Activated naive CD8-positive, alpha-beta T cell treated with anti-CD3 and anti-CD28 coated beads for 36 hours (primary cell): Measurements from ENCODE around the gene PSPC1. TPM values are rescaled to one million over a fixed set of nuclear protein-coding genes. Genes with fewer than 3 reads are reported as not detected.
"Not testable (repeated sequence)": the region's sequence is repeated elsewhere in the genome, so short reads cannot be mapped to it uniquely, and the experiment has no call there.

Source experiments
- DNase-seq: peaks from one replicate; pipeline ENCODE4 v3.0.0; 2021
- H3K27ac Mint-ChIP-seq: one replicate; pipeline ENCODE4 v1.8.0; 2022; ENCODE audit warnings: mild to moderate bottlenecking, moderate library complexity, mixed read lengths
- H3K27me3 Mint-ChIP-seq: one replicate; pipeline ENCODE4 v1.8.0; 2022; ENCODE audit warnings: mild to moderate bottlenecking, mixed read lengths
- H3K36me3 Mint-ChIP-seq: one replicate; pipeline ENCODE4 v1.8.0; 2021; ENCODE audit warnings: mild to moderate bottlenecking, mixed read lengths
- H3K4me1 Mint-ChIP-seq: one replicate; pipeline ENCODE4 v1.8.0; 2021; ENCODE audit warnings: mixed read lengths
- H3K4me3 Mint-ChIP-seq: one replicate; pipeline ENCODE4 v1.8.0; 2022; ENCODE audit warnings: mild to moderate bottlenecking, moderate library complexity, mixed read lengths
- H3K9me3 Mint-ChIP-seq: one replicate; pipeline ENCODE4 v1.8.0; 2022; ENCODE audit warnings: mixed read lengths
- total RNA-seq, 2 experiments: library from RNA; stranded (reverse); gene quantifications; one replicate each; pipeline ENCODE4 v1.2.3, GENCODE V29; 2021

PSPC1 gene
- 10 to 100 TPM; 88.7 to 92.4 TPM for total RNA-seq

- peak; percentile 95 for DNase-seq
- H3K27ac Mint-ChIP-seq, result peak within 1 kb of the TSS; percentile 98
- peaks cover 16% of the 10 kb centered on the region for H3K36me3 Mint-ChIP-seq
- H3K9me3 Mint-ChIP-seq, H3K27me3 Mint-ChIP-seq, H3K4me1 Mint-ChIP-seq: not testable (repeated sequence)
- H3K4me3 Mint-ChIP-seq, result peak within 1 kb of the TSS; percentile 95
Measured at GRCh38 chr13:19782727-19783682, at the start of gene PSPC1. TSS of gene PSPC1 (minus strand) at chr13:19782945. CDS start at chr13:19782757, 188 bp downstream.

- peaks cover 32% of the 10 kb centered on the region for H3K36me3 Mint-ChIP-seq
- no peak overlapping the region for H3K27ac Mint-ChIP-seq
- no peaks in the 10 kb centered on the region for H3K27me3 Mint-ChIP-seq
- no peaks in the 10 kb centered on the region for H3K4me1 Mint-ChIP-seq
- no peaks in the 10 kb centered on the region for H3K9me3 Mint-ChIP-seq
- H3K4me3 Mint-ChIP-seq, result no peak overlapping the region
- no peak for DNase-seq
Measured at GRCh38 chr13:19822673-19823072, 39.9 kb upstream of the PSPC1 start.

- Mint-ChIP-seq H3K36me3 (peaks cover 16% of the 10 kb centered on the region), H3K9me3 (no peaks in the 10 kb centered on the region), H3K4me3 (no peak overlapping the region), H3K4me1 (no peaks in the 10 kb centered on the region), H3K27me3 (no peaks in the 10 kb centered on the region), H3K27ac (no peak overlapping the region)
- DNase-seq, result peak; percentile 45
Measured at GRCh38 chr13:19818223-19818842, 35.6 kb upstream of the PSPC1 start.

- H3K9me3 Mint-ChIP-seq, result no peaks in the 10 kb centered on the region
Measured at GRCh38 chr13:19817510-19818158, 34.9 kb upstream of the PSPC1 start.

GRCh38 chr13:19817106-19817505 lies 34.4 kb upstream of the PSPC1 start:
- DNase-seq, result no peak
- Mint-ChIP-seq H3K4me1 (no peaks in the 10 kb centered on the region), H3K36me3 (peaks cover 14% of the 10 kb centered on the region), H3K9me3 (no peaks in the 10 kb centered on the region), H3K27me3 (no peaks in the 10 kb centered on the region), H3K27ac (no peak overlapping the region), H3K4me3 (no peak overlapping the region)

More at GRCh38 chr13:19817510-19818158, 34.9 kb upstream of the PSPC1 start:
- H3K4me3 Mint-ChIP-seq, result no peak overlapping the region
- H3K27me3 Mint-ChIP-seq, result no peaks in the 10 kb centered on the region
- H3K4me1 Mint-ChIP-seq, result no peaks in the 10 kb centered on the region
- DNase-seq, result no peak
- no peak overlapping the region for H3K27ac Mint-ChIP-seq
- H3K36me3 Mint-ChIP-seq, result peaks cover 14% of the 10 kb centered on the region

GRCh38 chr13:19815842-19816241 lies 33.1 kb upstream of the PSPC1 start:
- not testable (repeated sequence) for H3K9me3 Mint-ChIP-seq, H3K27me3 Mint-ChIP-seq, DNase-seq, H3K4me1 Mint-ChIP-seq, H3K4me3 Mint-ChIP-seq, H3K27ac Mint-ChIP-seq
- peaks cover 14% of the 10 kb centered on the region for H3K36me3 Mint-ChIP-seq

GRCh38 chr13:19810996-19811881 lies 28.5 kb upstream of the PSPC1 start:
- no peaks in the 10 kb centered on the region for H3K36me3 Mint-ChIP-seq
- no peak for DNase-seq
- H3K4me3 Mint-ChIP-seq, result no peak overlapping the region
- H3K27me3 Mint-ChIP-seq, result no peaks in the 10 kb centered on the region
- H3K4me1 Mint-ChIP-seq, result peaks cover 6% of the 10 kb centered on the region
- H3K9me3 Mint-ChIP-seq, result no peaks in the 10 kb centered on the region
- H3K27ac Mint-ChIP-seq, result no peak overlapping the region

- H3K27me3 Mint-ChIP-seq, result no peaks in the 10 kb centered on the region
- H3K27ac Mint-ChIP-seq, result no peak overlapping the region
- no peaks in the 10 kb centered on the region for H3K36me3 Mint-ChIP-seq
- peaks cover 6% of the 10 kb centered on the region for H3K4me1 Mint-ChIP-seq
- H3K4me3 Mint-ChIP-seq, result no peak overlapping the region
- no peaks in the 10 kb centered on the region for H3K9me3 Mint-ChIP-seq
- DNase-seq, result no peak
Measured at GRCh38 chr13:19810151-19810550, 27.4 kb upstream of the PSPC1 start.

- Mint-ChIP-seq H3K27ac (no peak overlapping the region), H3K4me1 (no peaks in the 10 kb centered on the region), H3K9me3 (no peaks in the 10 kb centered on the region), H3K4me3 (no peak overlapping the region), H3K27me3 (no peaks in the 10 kb centered on the region), H3K36me3 (no peaks in the 10 kb centered on the region)
- DNase-seq, result no peak
Measured at GRCh38 chr13:19805765-19806164, 23.0 kb upstream of the PSPC1 start.

GRCh38 chr13:19795956-19796355 lies 13.2 kb upstream of the PSPC1 start:
- no peak overlapping the region for H3K4me3 Mint-ChIP-seq
- H3K4me1 Mint-ChIP-seq, result peaks cover 2% of the 10 kb centered on the region
- no peaks in the 10 kb centered on the region for H3K9me3 Mint-ChIP-seq
- DNase-seq, result no peak
- peaks cover 2% of the 10 kb centered on the region for H3K36me3 Mint-ChIP-seq
- no peaks in the 10 kb centered on the region for H3K27me3 Mint-ChIP-seq
- H3K27ac Mint-ChIP-seq, result no peak overlapping the region

- Mint-ChIP-seq H3K27ac (no peak overlapping the region), H3K4me1 (peaks cover 2% of the 10 kb centered on the region), H3K4me3 (no peak overlapping the region)
Measured at GRCh38 chr13:19794631-19795030, 11.9 kb upstream of the PSPC1 start.

GRCh38 chr13:19791953-19792537 lies 9.3 kb upstream of the PSPC1 start:
- Mint-ChIP-seq H3K4me3 (no peak overlapping the region), H3K4me1 (peaks cover 2% of the 10 kb centered on the region), H3K9me3 (no peaks in the 10 kb centered on the region), H3K36me3 (no peaks in the 10 kb centered on the region), H3K27me3 (no peaks in the 10 kb centered on the region), H3K27ac (no peak overlapping the region)
- no peak for DNase-seq

More at GRCh38 chr13:19794631-19795030, 11.9 kb upstream of the PSPC1 start:
- no peak for DNase-seq
- Mint-ChIP-seq H3K27me3 (no peaks in the 10 kb centered on the region), H3K36me3 (no peaks in the 10 kb centered on the region), H3K9me3 (no peaks in the 10 kb centered on the region)

GRCh38 chr13:19782049-19782726 lies 557 bp downstream of the PSPC1 start:
- Mint-ChIP-seq H3K36me3 (peaks cover 22% of the 10 kb centered on the region), H3K27ac (peak overlapping the region; percentile 98), H3K4me3 (peak overlapping the region; percentile 95), H3K4me1 (peaks cover 10% of the 10 kb centered on the region), H3K27me3 (peaks cover 5% of the 10 kb centered on the region), H3K9me3 (peaks cover 2% of the 10 kb centered on the region)
- DNase-seq, result peak; percentile 62

- Mint-ChIP-seq H3K4me1 (peaks cover 10% of the 10 kb centered on the region), H3K27me3 (peaks cover 5% of the 10 kb centered on the region), H3K36me3 (peaks cover 22% of the 10 kb centered on the region), H3K4me3 (peak overlapping the region; percentile 95), H3K9me3 (peaks cover 2% of the 10 kb centered on the region), H3K27ac (peak overlapping the region; percentile 98)
- no peak for DNase-seq
Measured at GRCh38 chr13:19781526-19781925, 1.2 kb downstream of the PSPC1 start.
